NCI-H82 (cell line): Measurements from ENCODE around the gene FGF19.

Experiments
- DNase-seq: peaks from one replicate; lab custom pipeline; 2025; lab: John Stamatoyannopoulos, UW

Gene FGF19, protein sequence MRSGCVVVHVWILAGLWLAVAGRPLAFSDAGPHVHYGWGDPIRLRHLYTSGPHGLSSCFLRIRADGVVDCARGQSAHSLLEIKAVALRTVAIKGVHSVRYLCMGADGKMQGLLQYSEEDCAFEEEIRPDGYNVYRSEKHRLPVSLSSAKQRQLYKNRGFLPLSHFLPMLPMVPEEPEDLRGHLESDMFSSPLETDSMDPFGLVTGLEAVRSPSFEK

DNA sequence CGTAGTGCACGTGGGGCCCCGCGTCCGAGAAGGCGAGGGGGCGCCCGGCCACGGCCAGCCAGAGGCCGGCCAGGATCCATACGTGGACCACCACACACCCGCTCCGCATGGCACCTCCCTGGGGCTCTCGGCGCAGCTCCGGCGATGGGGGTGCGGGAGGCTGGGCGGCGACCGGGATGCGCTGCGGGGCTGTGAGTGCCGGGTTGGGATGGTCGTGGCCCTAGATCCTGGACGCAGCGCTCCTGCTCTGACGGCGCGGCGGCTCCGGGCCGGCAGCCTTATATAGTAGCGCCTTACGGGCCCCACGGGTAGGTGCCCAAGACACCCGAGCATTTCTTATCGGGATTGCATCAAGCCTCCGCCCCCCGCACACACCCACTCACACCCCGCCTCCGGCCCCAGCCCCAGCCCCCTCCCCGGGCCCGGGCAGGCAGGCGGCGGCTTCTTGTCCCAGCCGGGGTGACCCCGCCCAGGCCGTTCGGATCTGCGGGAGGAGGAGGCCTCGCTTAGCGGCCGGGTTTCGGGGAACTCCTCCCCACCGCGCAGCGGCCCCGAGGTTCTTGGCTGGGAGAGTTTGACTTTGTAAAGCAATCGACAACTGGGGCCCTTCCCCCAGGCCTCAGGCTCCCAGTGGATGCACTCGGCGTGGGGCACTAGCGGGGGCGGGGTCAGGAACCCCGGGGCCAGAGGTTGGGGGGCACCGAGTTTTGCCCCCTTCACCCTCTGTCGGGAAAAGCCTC, at the start of gene FGF19:
Gene FGF19, minus strand, starts transcription at position 255 of the 740 bp plus-strand sequence. Its CDS starts 146 bp downstream, at position 109.
- DNase-seq: no peak

DNA sequence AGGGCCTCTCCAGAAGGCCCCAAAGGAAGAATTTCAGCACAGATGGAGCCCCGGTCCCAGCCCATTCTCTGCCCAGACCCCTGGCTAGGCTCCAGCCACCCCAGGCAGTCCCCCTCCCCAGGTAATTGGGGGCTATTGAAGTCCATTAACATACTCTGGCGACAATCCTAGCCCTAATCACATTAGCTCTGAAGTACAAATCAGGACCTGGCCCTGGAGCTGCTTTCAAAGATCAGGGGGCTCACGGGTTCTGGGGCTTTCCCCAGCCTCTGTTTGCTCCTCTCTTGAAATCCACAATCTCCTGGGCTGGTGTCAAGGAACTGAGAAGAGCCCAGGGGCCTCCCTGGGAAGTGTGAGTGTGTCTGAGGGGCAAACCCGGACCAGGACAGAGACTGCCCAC, 49.1 kb upstream of the FGF19 start:
- DNase-seq: peak; percentile 22

DNA sequence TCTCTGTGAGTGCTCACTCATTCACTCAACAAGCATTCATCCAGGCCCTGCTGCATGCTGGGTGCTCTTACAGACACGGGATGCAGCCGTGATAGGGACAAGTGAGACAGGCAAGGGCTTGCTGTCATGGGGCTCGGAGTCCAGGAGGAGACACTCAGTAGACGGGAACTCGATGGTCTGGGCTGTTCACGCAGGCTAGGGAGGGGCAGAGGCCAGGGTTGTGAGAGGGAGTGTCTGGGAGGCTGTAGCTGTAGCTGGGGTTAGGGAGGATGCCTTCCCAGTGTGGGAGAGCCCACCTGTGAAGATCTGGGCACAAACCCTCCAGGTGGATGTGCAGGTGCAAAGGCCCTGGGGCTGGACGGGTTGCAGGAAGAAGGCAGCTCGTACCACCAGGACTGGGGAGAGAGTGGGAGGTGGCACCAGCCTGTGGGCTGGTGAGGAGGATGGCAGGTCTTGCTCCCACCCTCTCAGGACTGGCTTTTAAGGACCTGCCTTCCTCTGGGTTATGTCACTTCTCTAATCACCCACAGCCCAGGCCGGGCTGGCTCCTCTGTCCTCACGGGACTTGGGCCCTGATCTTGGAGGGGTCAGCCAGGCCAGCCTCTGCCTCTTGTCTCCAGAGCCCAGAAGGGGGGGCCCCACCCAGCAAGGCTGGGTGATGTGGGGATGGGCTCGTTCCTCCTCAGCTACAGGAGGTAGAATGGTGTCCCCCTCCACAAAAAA, 47.2 kb upstream of the FGF19 start:
- no peak for DNase-seq

DNA sequence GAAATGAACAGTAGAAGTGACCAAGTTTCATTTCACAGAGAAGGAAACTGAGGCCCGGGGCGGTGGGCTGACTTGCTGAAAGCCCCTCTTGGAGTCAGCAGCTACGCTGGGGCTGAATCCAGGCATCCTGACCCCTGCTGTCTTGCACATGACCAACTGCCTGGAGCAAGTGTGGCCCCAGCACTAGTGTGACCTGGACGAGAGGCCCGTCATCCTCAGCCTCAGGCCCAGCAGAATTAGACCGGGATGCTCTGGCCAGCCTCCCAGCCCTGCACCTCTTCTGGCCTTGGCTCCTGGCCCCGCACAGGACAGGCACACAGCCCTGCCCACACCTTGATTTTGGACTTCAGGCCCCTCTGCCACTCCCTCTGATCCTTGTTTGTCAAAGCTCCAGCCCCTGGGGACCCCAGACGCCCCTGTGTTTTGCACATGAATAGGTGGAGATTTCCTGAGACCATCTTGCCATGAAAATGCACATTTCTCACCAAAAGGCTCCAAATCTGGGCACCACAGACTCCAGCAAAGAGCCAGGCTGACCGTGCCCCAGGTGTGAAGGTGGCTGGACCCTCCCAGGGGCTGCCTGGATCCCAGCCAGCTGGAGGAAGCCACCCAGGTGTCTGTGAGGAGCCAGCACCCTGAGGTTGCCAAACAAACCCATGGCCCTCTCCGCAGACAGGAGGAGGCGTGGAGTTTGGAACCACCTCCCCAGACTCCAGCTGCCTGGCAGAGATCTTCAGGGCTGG, 46.5 kb upstream of the FGF19 start:
- no peak for DNase-seq

DNA sequence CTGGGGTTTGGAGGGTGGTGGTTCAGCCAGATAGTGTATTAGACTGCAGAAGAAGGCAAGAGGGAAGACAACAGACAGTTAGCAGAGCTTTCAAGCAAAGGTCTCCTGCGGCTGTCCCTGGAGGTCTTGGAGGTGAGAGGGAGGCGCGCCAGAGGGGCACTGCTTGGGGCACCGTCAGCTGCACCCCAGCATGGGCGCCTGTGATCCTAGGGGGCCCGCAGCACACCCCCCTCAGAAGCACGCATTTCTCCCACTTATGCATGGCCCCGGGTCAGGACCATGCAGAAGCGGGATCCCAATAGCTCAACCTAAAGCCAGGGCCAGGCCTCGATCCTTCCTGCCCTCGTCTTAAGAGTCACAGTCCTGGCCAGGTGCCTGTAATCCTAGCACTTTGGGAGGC, 44.8 kb upstream of the FGF19 start:
- DNase-seq: no peak

DNA sequence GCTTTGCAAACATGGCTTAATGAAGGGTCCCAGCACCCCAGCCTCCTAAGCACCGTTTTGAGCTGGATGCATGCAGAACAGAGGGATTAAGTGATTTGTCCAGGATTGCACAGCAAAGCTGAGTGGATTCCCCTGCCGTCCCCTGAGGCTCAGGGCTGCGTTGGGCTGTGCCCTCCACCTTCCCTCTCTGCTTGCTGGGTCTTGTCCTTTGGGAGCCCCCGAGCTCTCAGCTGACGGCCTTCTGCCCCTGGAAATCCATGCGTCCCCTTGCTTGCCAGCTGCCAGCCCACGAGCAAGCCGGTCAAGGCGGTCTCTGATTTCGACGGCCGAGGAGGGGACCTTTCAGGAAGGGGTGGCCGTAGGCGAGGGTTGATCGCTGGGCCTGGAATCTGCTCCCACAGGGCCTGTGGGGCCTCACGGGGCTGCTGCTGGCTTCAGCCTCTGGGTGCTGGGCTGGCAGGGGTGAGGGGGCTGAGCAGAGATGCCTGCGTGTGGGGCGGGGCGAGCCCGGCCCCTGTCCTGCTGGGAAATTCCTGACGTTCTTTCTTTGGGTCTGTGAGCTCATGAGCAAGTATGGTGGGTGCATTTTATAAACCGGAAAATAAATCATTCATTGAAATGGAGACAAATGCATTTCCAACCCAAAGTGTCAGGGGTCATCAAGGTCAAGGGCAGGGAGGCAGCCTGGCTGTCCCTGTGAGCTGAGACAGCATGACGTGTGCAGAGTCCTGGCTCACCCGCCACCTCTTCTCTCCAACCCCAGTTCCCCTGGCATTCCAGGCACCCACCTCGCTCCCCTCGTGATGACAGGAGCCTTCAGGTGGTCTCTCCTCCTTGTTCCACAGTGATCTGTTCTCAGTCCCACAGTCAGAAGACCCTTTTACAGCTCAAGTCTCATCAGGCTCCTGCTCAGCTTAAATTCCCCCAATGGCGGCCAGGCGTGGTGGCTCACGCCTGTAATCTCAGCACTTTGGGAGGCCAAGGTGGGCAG, 43.2 kb upstream of the FGF19 start:
- DNase-seq: no peak

DNA sequence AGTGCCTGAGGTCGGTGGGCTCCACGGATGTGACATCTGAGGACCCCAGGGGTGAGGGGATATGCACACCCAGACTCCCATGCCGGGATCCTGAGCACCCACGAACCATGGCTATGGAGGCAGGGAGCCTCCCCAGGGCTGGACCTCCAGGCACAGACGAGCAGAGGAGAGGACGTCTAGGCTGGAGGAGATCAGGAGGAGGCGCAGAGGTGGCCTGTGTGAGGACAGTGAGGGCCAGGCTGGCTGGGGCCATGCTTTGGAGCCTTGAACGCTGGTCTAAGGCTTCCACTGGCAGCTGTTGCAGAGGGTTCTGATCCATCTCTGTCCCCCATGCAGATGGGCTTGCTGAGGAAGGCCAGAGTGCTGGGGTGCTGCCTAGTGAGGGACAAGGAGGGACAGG, 42.3 kb upstream of the FGF19 start:
- DNase-seq: no peak

DNA sequence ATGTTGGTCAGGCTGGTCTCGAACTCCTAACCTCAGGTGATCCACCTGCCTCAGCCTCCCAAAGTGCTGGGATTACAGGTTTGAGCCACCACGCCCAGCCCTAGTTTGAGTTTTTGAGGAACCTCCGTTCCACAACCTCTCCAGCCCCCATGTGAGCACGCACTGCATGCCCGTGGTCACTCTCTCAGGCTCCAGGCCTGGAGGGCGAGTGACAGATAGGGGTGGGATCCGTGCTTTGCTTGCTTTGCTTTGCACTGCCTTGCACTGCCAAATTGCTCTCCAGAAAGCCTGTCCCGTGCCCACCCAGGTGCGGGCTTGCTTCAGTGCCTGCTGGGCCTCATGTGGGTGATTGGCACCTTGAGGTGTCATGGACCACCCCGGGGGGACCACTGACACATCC, 41.4 kb upstream of the FGF19 start:
- DNase-seq: no peak

DNA sequence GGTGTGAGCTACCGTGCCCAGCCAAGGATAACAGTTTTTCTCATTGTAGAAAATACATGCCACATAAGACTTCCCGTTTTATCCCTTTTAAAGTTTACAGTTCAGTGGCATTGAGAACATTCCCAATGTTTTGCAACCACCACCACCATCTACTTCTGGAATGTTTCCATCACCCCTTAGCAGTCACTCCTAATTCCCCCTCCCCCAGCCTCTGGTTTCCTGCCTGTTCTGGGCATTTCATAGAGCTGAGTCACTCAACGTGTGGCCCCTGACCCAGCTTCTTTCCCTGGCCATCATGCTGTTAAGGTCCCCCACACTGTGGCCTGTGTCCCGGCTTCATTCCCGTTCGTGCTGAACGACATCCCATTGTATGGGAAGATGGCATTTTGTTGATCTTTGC, 40.6 kb upstream of the FGF19 start:
- no peak for DNase-seq

DNA sequence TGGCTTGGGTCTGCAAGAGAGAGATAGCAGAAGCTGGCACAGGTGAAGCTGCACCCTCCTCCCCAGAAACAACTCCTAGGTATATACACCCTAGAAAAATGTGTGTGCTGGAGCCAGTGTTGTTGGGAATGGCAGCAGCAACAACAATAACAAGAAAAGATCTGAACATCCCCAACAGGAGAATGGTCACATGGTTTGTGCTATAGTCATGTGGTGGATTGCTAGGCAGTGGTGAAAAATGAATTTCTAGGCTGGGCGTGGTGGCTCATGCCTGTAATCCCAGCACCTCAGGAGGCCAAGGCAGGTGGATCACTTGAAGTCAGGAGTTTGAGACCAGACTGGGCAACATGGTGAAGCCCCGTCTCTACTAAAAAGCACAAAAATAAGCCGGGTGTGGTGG, 31.0 kb upstream of the FGF19 start:
- no peak for DNase-seq

DNA sequence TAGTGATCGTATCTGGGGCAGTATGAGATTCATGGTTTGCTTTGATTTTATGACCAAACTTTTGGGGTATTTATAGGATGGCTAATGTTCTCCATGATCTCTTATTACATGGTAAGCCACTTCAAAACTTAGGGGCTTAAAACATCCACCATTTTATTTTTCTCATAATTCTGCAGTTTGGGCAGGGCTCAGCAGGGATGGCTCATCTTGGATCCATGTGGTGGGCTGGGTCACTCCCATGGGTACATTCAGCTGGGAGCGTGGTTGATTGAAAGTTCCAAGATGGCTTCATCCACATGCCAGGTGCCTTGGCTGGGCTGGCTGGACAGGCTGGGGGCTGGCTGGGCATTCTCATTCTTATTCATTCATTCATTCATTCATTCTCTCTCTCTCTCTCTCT, 30.5 kb upstream of the FGF19 start:
- DNase-seq: no peak

DNA sequence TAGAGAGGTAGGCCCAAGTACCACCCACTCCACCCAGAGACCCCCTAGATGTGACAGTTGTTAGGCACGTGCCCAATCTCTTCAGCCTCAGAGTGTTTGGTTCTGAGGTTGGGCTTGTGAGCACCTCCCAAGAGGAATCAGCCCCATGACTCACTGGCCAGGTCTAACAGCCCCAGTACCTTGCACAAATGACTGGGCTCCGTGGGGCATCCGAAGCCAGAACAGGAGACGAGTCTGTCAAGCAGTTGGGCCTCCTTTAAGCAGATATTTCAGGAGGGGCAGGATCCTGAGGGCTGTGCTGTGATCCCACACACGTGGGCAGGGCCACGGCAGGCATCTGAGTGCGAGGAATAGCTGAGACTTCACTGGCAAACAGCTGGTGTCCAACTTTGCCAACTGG, 29.1 kb upstream of the FGF19 start:
- DNase-seq: no peak

DNA sequence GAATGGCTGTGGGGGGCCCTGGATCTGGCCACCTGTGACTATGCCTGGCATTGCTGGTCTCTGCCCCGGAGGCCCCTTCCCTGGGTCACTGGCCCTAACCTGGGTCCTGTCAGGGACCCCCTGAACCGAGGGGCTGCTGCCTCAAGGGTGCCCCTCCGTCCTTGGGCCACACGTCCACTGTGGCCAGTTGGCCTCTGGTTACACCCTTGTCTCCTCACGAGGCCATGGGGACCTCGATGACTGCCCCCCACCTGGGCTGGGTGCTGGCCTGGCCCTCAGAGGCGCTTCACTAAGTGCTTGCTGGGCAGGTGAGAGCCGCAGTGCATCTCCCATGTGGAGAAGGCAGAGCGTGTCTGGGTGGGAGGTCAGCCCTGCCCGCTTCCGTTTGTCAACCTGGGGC, 27.3 kb upstream of the FGF19 start:
- no peak for DNase-seq

DNA sequence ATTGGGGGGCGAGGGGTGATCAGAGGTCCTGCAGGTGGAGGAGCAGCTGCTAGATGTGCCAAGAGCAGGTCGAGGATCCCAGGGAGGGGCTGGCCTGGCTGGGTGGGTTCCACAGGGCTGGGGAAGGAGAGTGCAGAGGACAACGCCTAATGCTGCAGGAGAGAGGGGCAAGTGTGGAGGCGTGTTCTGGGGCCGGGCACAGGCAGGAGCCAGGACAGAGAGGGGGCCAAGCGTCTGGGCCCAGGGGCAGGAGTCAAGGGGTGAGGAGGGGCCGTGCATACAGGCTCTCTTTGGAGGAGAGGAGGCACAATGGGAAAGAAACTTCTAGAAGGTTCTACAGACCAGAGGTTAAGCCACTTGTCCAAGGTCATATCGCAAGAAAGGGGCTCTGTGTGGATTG, 26.7 kb upstream of the FGF19 start:
- no peak for DNase-seq

DNA sequence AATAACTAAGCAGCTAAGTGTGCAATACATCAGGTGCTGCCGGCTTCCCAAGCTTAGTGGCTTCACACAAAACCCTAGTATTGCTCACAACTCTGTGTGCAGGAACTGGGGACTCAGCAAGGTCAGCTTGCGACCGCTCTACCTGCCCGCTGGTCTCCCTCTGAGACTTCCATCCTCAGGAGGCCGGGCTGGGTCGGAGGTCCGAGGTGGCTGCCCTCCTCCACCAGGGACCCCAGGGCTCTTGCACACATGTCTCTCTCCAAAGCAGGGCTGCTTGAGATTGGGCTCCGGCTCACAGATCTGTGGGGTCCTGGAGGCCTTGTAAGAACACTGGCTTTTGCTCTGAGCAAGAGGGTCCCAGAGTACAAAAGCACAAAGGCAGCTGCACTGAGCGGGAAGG, 25.4 kb upstream of the FGF19 start:
- DNase-seq: no peak

DNA sequence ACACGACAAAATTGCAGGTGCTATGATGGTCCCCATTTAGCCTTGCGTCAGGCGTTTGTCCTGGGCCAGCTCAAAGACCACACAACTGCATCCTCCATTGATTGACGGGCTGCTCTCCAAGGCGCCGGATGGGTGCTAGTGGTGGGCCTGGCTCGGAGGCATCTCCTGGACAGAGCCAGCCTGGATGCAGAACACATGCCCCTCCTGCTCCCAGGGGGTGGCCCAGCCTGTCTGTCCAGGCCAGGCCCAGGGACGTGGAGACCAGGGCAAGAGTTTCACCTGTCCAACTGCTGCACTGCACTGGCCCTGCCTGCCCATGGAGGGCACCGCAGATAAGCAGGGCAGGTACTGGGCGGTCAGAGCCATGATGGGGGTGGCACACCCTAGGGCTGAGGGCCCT, 23.4 kb upstream of the FGF19 start:
- DNase-seq: no peak

DNA sequence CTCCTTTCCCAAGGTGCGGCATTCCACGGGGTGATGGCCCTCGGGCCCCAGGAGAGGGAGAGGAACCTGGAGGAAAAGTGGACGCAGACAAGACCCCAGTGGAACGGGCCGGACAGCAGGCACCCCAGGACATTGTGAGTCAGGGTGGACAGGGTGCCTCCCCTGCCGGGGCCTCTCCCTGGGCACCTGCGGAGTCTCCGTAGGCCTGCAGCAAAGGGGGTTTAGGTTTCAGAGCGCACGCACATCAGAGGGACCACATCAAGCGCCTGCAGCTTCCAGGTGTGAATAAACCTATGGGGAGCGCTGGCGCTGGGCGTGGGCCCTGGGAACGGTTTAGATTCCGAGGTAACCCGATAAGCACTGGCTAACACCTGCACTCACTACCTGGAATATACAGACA, 22.7 kb upstream of the FGF19 start:
- no peak for DNase-seq

DNA sequence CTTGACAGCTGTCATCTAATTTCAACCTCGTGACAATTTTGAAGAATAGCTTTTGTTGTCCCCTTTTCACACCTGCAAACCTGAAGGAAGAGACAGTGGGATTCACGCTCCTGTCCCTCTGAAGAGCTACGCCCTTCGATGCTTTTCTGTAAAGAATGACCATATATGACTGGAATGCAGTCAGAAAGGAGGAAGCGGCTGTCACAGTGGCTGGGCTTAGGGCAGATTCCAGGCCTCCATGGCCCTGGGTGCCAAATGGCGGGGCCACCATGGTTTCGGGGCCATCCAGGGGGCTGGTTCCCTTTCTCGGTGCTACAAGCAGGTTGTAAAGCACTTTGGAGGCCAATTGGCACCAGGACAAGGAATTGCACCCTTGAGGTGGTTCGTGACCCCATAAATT, 22.2 kb upstream of the FGF19 start:
- no peak for DNase-seq

DNA sequence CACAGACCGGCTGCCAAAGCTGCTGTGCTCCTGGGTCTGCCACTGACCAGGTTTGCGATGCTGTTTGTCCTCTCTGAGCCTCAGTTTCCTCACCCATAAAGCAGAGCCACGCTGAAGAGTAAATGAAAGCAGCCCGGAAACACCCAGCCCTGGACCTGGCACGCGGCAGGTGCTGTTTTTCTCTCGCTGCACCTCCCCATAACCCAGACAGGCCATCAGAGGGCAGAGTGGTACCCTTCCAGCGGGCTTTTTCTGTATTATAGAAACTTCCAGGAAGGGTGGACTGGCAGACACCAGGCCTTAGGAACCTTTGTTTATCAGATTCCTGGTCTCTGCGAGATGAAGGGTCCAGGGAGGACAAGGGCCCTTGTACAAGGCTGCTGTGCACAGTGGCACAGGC, 17.9 kb upstream of the FGF19 start:
- no peak for DNase-seq

DNA sequence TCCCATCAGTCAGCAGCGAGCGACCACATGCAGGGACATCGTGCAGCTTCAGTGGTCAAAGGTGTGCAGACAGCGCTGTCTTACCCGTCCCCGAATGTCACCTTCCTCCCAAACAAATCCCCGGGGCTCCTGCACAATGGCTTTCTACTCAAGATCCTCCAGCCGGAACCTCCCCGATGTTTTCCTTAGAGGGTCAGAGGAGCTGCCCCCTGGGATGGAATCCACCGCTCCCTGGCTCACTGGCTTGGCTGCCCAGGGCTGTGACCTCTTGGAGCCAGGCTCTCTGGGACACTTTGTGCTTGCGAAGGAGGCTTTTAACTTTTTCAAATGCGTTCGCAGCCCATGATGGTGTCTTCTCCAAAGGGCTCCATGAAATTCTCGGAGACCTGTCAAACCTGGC, 17.3 kb upstream of the FGF19 start:
- DNase-seq: no peak

DNA sequence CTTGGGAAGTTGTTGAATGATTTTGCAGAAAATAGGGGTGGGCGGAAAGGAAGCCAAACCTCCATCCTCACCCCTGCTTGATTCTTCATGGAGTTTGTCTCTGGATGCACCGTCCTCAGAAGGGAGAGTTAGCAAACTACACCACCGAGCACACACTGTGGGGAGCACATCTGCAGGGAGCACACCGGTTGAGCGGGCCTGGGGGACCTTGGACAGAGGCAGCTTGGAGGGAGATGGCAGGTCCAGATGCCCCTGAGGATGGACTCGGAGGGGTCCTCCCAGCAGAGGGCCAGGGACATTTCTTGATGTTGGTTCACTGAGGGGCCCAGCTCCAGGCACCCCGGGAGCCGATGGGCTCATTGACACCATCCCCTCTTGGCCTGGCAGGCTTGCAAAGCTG, 15.1 kb upstream of the FGF19 start:
- DNase-seq: no peak
